BE2C (cell line): ENCODE data around the gene KCNMA1.

Experiments
- DNase-seq: peaks from one replicate; pipeline ENCODE4 v3.0.0-alpha.2; 2020
- H3K27me3 ChIP-seq: fragments of 250-450 bp; sonication (Bioruptor Pico); 2 replicates; pipeline ENCODE4 v1.5.1; 2020; ENCODE audit warnings: mild to moderate bottlenecking
- H3K36me3 ChIP-seq: fragments of 250-450 bp; sonication (Bioruptor Pico); 2 replicates; pipeline ENCODE4 v1.5.1; 2020; ENCODE audit warnings: mild to moderate bottlenecking
- H3K4me1 ChIP-seq: fragments of 250-450 bp; sonication (Bioruptor Pico); 2 replicates; pipeline ENCODE4 v1.5.1; 2020
- H3K4me3 ChIP-seq: 2 replicates; pipeline ENCODE4 v1.5.1; 2011; ENCODE audit warnings: low read depth, low read length
- H3K9me3 ChIP-seq: fragments of 250-450 bp; sonication (Bioruptor Pico); 2 replicates; pipeline ENCODE4 v1.5.1; 2020
- CTCF ChIP-seq: IDR thresholded peaks from 2 replicates; pipeline ENCODE4 v1.5.1; 2012; ENCODE audit warnings: mild to moderate bottlenecking, low read depth, low read length

Gene KCNMA1

GRCh38 chr10:76993213-76993612 is 644.4 kb downstream of the KCNMA1 start:
- no peaks in the 10 kb centered on the region for H3K27me3 ChIP-seq
- no peaks in the 10 kb centered on the region for H3K9me3 ChIP-seq
- H3K36me3 ChIP-seq, result no peaks in the 10 kb centered on the region
- TF ChIP-seq CTCF, result no peak
- no peak for DNase-seq
- no peaks in the 10 kb centered on the region for H3K4me1 ChIP-seq
- no peak overlapping the region for H3K4me3 ChIP-seq

- TF ChIP-seq CTCF, result no peak
- Histone ChIP-seq H3K9me3 (no peaks in the 10 kb centered on the region), H3K4me3 (no peak overlapping the region), H3K36me3 (no peaks in the 10 kb centered on the region), H3K4me1 (no peaks in the 10 kb centered on the region), H3K27me3 (no peaks in the 10 kb centered on the region)
- no peak for DNase-seq
Measured at GRCh38 chr10:76992467-76992866, 645.1 kb downstream of the KCNMA1 start.

GRCh38 chr10:76991621-76992020 is 646.0 kb downstream of the KCNMA1 start:
- no peak for TF ChIP-seq CTCF
- Histone ChIP-seq H3K4me3 (no peak overlapping the region), H3K36me3 (no peaks in the 10 kb centered on the region), H3K27me3 (no peaks in the 10 kb centered on the region), H3K9me3 (no peaks in the 10 kb centered on the region), H3K4me1 (no peaks in the 10 kb centered on the region)
- DNase-seq, result no peak

- Histone ChIP-seq H3K36me3 (no peaks in the 10 kb centered on the region), H3K9me3 (no peaks in the 10 kb centered on the region), H3K27me3 (no peaks in the 10 kb centered on the region), H3K4me3 (no peak overlapping the region), H3K4me1 (no peaks in the 10 kb centered on the region)
- DNase-seq, result no peak
- TF ChIP-seq CTCF, result no peak
Measured at GRCh38 chr10:76990561-76990960, 647.0 kb downstream of the KCNMA1 start.

GRCh38 chr10:76984559-76985443 is 652.8 kb downstream of the KCNMA1 start:
- H3K4me1 ChIP-seq, result no peaks in the 10 kb centered on the region
- DNase-seq, result peak; percentile 74
- no peak overlapping the region for H3K4me3 ChIP-seq
- H3K9me3 ChIP-seq, result no peaks in the 10 kb centered on the region
- peak; percentile 94 for TF ChIP-seq CTCF
- no peaks in the 10 kb centered on the region for H3K27me3 ChIP-seq
- H3K36me3 ChIP-seq, result no peaks in the 10 kb centered on the region

GRCh38 chr10:76983624-76984023 is 654.0 kb downstream of the KCNMA1 start:
- Histone ChIP-seq H3K4me1 (no peaks in the 10 kb centered on the region), H3K36me3 (no peaks in the 10 kb centered on the region), H3K9me3 (no peaks in the 10 kb centered on the region), H3K27me3 (no peaks in the 10 kb centered on the region), H3K4me3 (no peak overlapping the region)
- no peak for DNase-seq
- no peak for TF ChIP-seq CTCF
